Endothelial cell of umbilical vein (primary cell): ENCODE data around the gene C1orf52. TPM values are rescaled to one million over a fixed set of nuclear protein-coding genes. Genes with fewer than 3 reads are reported as not detected.
A peak's percentile ranks its signal among the peaks of the same experiment; 100 is the strongest.

Experiments
- Bru-seq: library from RNA; stranded (reverse); fragments of 400-500 nt; gene quantifications from one replicate; lab custom pipeline; 2021; lab: Mats Ljungman, UMichigan
- BruChase-seq, 2 experiments: library from RNA; stranded (reverse); fragments of 400-500 nt; gene quantifications; one replicate each; lab custom pipeline; 2021; lab: Mats Ljungman, UMichigan
- BruUV-seq: library from RNA; stranded (reverse); fragments of 400-500 nt; replicated peaks from 2 replicates; lab custom pipeline; 2021; lab: Mats Ljungman, UMichigan
- CTCF ChIA-PET: fragments of 300-600, 350-600 bp; sonication (Branson Sonifier 250); formaldehyde crosslinking; loops from one replicate; lab custom pipeline; 2021; ENCODE audit warnings: antibody characterized with exemption, inconsistent platforms; lab: Charles Lee
- POLR2A ChIA-PET: fragments of 300-600, 350-600 bp; sonication (Branson Sonifier 250); formaldehyde crosslinking; loops from one replicate; lab custom pipeline; 2021; ENCODE audit warnings: antibody characterized with exemption, inconsistent platforms; lab: Charles Lee
- DNase-seq: peaks from one replicate; pipeline ENCODE4 v3.0.0-alpha.2; 2011; ENCODE audit warnings: low read depth, low spot score
- FAIRE-seq: peaks from 2 replicates; lab custom pipeline; 2011; peaks lifted over from hg19 to GRCh38; lab: Jason Lieb, UNC
- H2AFZ ChIP-seq: 2 replicates; pipeline ENCODE4 v1.6.0; 2012; ENCODE audit warnings: low read depth, low read length, control low read depth, inconsistent platforms
- H3K27ac ChIP-seq: 2 replicates; pipeline ENCODE4 v1.5.1; 2011; ENCODE audit warnings: low read depth, mild to moderate bottlenecking, control low read depth, low read length, moderate library complexity; ENCODE audit not compliant: insufficient read depth
- H3K27me3 ChIP-seq, 2 experiments: 2 replicates each; pipeline versions ENCODE4 v1.6.0 to v1.6.1; 2011; ENCODE audit warnings: low read length in 2 of 2, mixed read lengths in 1 of 2; ENCODE audit not compliant: control insufficient read depth in 2 of 2, insufficient read depth in 2 of 2
- H3K36me3 ChIP-seq, 2 experiments: 2 replicates in 1 of 2; 3 replicates in 1 of 2; pipeline ENCODE4 v1.5.1; 2011; ENCODE audit warnings: low read length in 2 of 2, mild to moderate bottlenecking in 1 of 2, moderate library complexity in 1 of 2; ENCODE audit not compliant: control insufficient read depth in 2 of 2, insufficient read depth in 2 of 2; ENCODE audit errors: extremely low read depth in 1 of 2
- H3K4me1 ChIP-seq: 3 replicates; pipeline ENCODE4 v1.5.1; 2011; ENCODE audit warnings: mild to moderate bottlenecking, low read length; ENCODE audit not compliant: control insufficient read depth, insufficient read depth; ENCODE audit errors: extremely low read depth
- H3K4me2 ChIP-seq: 2 replicates; pipeline ENCODE4 v1.6.1; 2011; ENCODE audit warnings: low read length, control low read depth, mixed read lengths; ENCODE audit not compliant: insufficient read depth
- H3K4me3 ChIP-seq, 3 experiments: fragments of 200-600 bp in 1 of 3; sonication (generic), shearing (Covaris generic) in 1 of 3; replicated peaks in 1 of 3; 2 replicates each; pipeline ENCODE4 v1.5.1; 2011 to 2016; ENCODE audit warnings: control low read depth in 3 of 3, low read length in 3 of 3, mild to moderate bottlenecking in 2 of 3, inconsistent platforms in 1 of 3, low read depth in 1 of 3, moderate library complexity in 1 of 3; ENCODE audit not compliant: insufficient read depth in 1 of 3
- H3K79me2 ChIP-seq: 2 replicates; pipeline ENCODE4 v1.6.0; 2012; ENCODE audit warnings: low read length, inconsistent platforms; ENCODE audit not compliant: control insufficient read depth, insufficient read depth
- H3K9ac ChIP-seq: replicated peaks from 2 replicates; pipeline ENCODE3; 2011; ENCODE audit warnings: low read length, control low read depth; ENCODE audit not compliant: insufficient read depth; ENCODE audit errors: extremely low read depth
- H3K9me1 ChIP-seq: replicated peaks from 3 replicates; pipeline ENCODE4 v1.6.0; 2011; ENCODE audit warnings: mild to moderate bottlenecking, low read length; ENCODE audit not compliant: control insufficient read depth, insufficient read depth; ENCODE audit errors: extremely low read depth
- H3K9me3 ChIP-seq: replicated peaks from 2 replicates; pipeline ENCODE4 v1.5.1; 2012; ENCODE audit warnings: low read length, inconsistent platforms; ENCODE audit not compliant: control insufficient read depth, insufficient read depth
- H4K20me1 ChIP-seq: replicated peaks from 2 replicates; pipeline ENCODE3; 2011; ENCODE audit warnings: mild to moderate bottlenecking, low read length; ENCODE audit not compliant: control insufficient read depth, insufficient read depth; ENCODE audit errors: extremely low read depth
- CTCF ChIP-seq, 2 donors: IDR thresholded peaks; 1 replicate in 1 of 2; 2 replicates in 1 of 2; pipeline ENCODE4 v1.5.1; 2011; ENCODE audit warnings: low read length in 2 of 2, mild to moderate bottlenecking in 2 of 2, moderate library complexity in 2 of 2, control low read depth in 1 of 2, inconsistent platforms in 1 of 2, low read depth in 1 of 2; ENCODE audit not compliant: insufficient read depth in 1 of 2; ENCODE audit errors: extremely low read depth in 1 of 2
- EZH2 ChIP-seq: IDR thresholded peaks from 2 replicates; pipeline ENCODE4 v1.6.1; 2012; ENCODE audit warnings: borderline replicate concordance, low read depth, mild to moderate bottlenecking, moderate library complexity, low read length, inconsistent platforms; ENCODE audit not compliant: severe bottlenecking
- FOS ChIP-seq: IDR thresholded peaks from 2 replicates; pipeline ENCODE4 v1.6.1; 2011; ENCODE audit warnings: mild to moderate bottlenecking, low read length, moderate library complexity, borderline replicate concordance; ENCODE audit not compliant: insufficient read depth
- GATA2 ChIP-seq: IDR thresholded peaks from 2 replicates; pipeline ENCODE4 v1.7.0; 2011; ENCODE audit warnings: low read depth, mild to moderate bottlenecking, moderate library complexity, mixed read lengths, low read length; ENCODE audit not compliant: insufficient read length, insufficient read depth
- MYC ChIP-seq: IDR thresholded peaks from one replicate; pipeline ENCODE4 v1.6.1; 2011; ENCODE audit warnings: mild to moderate bottlenecking, low read depth, low read length
- POLR2A ChIP-seq: IDR thresholded peaks from 2 replicates; pipeline ENCODE4 v1.6.1; 2012; ENCODE audit warnings: low read depth, mild to moderate bottlenecking, control low read depth, low read length
- POLR2AphosphoS5 ChIP-seq: IDR thresholded peaks from 2 replicates; pipeline ENCODE4 v1.6.1; 2012; ENCODE audit warnings: low read depth, mild to moderate bottlenecking, control low read depth, low read length, moderate library complexity; ENCODE audit not compliant: insufficient read depth
- dilution Hi-C: fragments of 300-500 bp; cut with MboI; formaldehyde crosslinking; loops from one replicate; pipeline ENCODE4 v1.15.0; 2019; ENCODE audit warnings: low sequenced_read_pairs; ENCODE audit not compliant: extremely low pct_ligation_motif_present
- intact Hi-C: fragments of 100-400 bp; cut with micrococcal nuclease; formaldehyde crosslinking; loops from one replicate; pipeline ENCODE4 v1.10.0; 2022
- long read RNA-seq: library from polyadenylated mRNA; stranded (forward); transcript quantifications from one replicate; pipeline ENCODE4 v2.0.0, GENCODE V29; 2021
- polyA minus RNA-seq, 3 experiments: library from RNA; depleted of rRNA, polyadenylated mRNA; stranded (reverse); fragments of >200 nt; gene quantifications; 1 replicate in 1 of 3; 2 replicates in 2 of 3; pipeline ENCODE4 v1.2.3, GENCODE V29; 2011
- polyA plus RNA-seq, 4 experiments: library from polyadenylated mRNA; depleted of rRNA in 3 of 4; stranded (reverse) in 3 of 4; unstranded in 1 of 4; fragments of >200 nt; gene quantifications; 2 replicates each; pipeline versions ENCODE4 v1.2.1 to v1.2.3, GENCODE V29; 2011 to 2012; ENCODE audit warnings: missing spikeins in 1 of 4
- total RNA-seq: library from RNA; stranded (reverse); gene quantifications from 2 replicates; pipeline ENCODE4 v1.2.3, GENCODE V29; 2021

C1orf52 gene
- total RNA-seq (26.7 and 29.1 TPM in 2 replicates), polyA plus RNA-seq (22.7 and 23.1 TPM in 2 replicates), polyA minus RNA-seq (14.5 and 16.4 TPM in 2 replicates), Bru-seq, nascent RNA (percentile 94 among the genes with signal in this experiment), BruChase-seq, experiment 1, labeled RNA remaining after a 6-hour chase (percentile 78 among the genes with signal in this experiment), BruChase-seq, experiment 2, labeled RNA remaining after a 2-hour chase (percentile 89 among the genes with signal in this experiment)
- polyA plus RNA-seq (2011; cell fraction: cytosol; rRNA removed) = 16.6 and 24.4 TPM in 2 replicates
- polyA plus RNA-seq (2011; cell fraction: nucleus; rRNA removed) = 36.8 and 37.9 TPM in 2 replicates
- polyA plus RNA-seq (2012) = 24.0 and 26.5 TPM in 2 replicates
- 9.8 TPM for polyA minus RNA-seq (2011; cell fraction: cytosol; rRNA and poly(A)+ RNA removed)
- 25.7 and 39.7 TPM in 2 replicates for polyA minus RNA-seq (2011; cell fraction: nucleus; rRNA and poly(A)+ RNA removed)
- long read RNA-seq, transcript C1orf52-203 (3 exons, 1,219 nt) = major isoform, 44 of 76 reads
- long read RNA-seq, transcript C1orf52-201 (4 exons, 3,391 nt) = minor isoform, 24 of 76 reads
- long read RNA-seq, partial matches to known transcripts = 0 of 76 reads
- long read RNA-seq, other reads (novel, unspliced or antisense) = 8 of 76 reads

- ChIA-PET CTCF (interaction anchor here (0.6 to 15.6 kb wide), 30 partner anchors 9 to 449 kb away, joined by 3 to 520 read pairs (median 4); partner anchors contain the start of genes BCL10, SYDE2 and ZNHIT6), POLR2A (interaction anchor here (1.1 to 1.2 kb wide), 3 partner anchors 17 to 322 kb away, joined by 3 to 7 read pairs (median 4); partner anchors contain the start of gene BCL10)
- Histone ChIP-seq H3K4me3 (peak within 1 kb of the TSS; percentile 77 to 90 (median 82)), H4K20me1 (no peaks in the 10 kb centered on the region), H3K27me3 (no peaks in the 10 kb centered on the region), H3K4me2 (peak within 1 kb of the TSS; percentile 94), H3K9me3 (no peaks in the 10 kb centered on the region), H3K9ac (peak within 1 kb of the TSS; percentile 92), H3K27ac (peak within 1 kb of the TSS; percentile 82), H3K79me2 (peaks cover 26% of the 10 kb centered on the region), H3K36me3 (peaks cover 4 to 17% of the 10 kb centered on the region in 2 experiments), H3K9me1 (no peaks in the 10 kb centered on the region), H2AFZ (peak within 1 kb of the TSS; percentile 88), H3K4me1 (peaks cover 25% of the 10 kb centered on the region)
- no peak for TF ChIP-seq EZH2
- TF ChIP-seq POLR2A = peak; percentile 90
- peak; percentile 88 to 97 for TF ChIP-seq CTCF (IDR thresholded peaks at IDR 0.05; ENCODE audit: extremely low read depth in 1 of 2, insufficient read depth in 1 of 2, low read depth in 1 of 2, low read length in 2 of 2)
- TF ChIP-seq FOS = no peak
- peak; percentile 91 for TF ChIP-seq POLR2AphosphoS5
- TF ChIP-seq MYC = no peak
- no peak for TF ChIP-seq GATA2
- dilution Hi-C loops = no loop called here
- BruUV-seq = no TSS peak
- intact Hi-C loops = loop anchor here (1.0 kb wide), 5 partner anchors 16 to 314 kb away; partner anchors contain the start of gene SYDE2
- peak; percentile 94 for DNase-seq
- FAIRE-seq = peak; percentile 8
These were observed at the start of gene C1orf52 for GRCh38 chr1:85259118-85259911. TSS of gene C1orf52 (minus strand) at chr1:85259662. CDS start at chr1:85259633, 29 bp downstream.
